Keratinocyte (primary cell): ENCODE data around the gene CPSF7. TPM values are rescaled to one million over a fixed set of nuclear protein-coding genes. Genes with fewer than 3 reads are reported as not detected.

Experiments
- DNase-seq: peaks from one replicate; pipeline ENCODE4 v3.0.0-alpha.2; 2011; ENCODE audit warnings: low read depth, missing footprints, low spot score
- FAIRE-seq: peaks from 2 replicates; lab custom pipeline; 2011; peaks lifted over from hg19 to GRCh38; lab: Jason Lieb, UNC
- H2AFZ ChIP-seq: 2 replicates; pipeline ENCODE4 v1.6.0; 2012; ENCODE audit warnings: low read length, control low read depth, inconsistent platforms; ENCODE audit not compliant: control insufficient read depth
- H3K27ac ChIP-seq: 2 replicates; pipeline ENCODE4 v1.5.1; 2011; ENCODE audit warnings: low read length; ENCODE audit not compliant: control insufficient read depth, insufficient read depth
- H3K27me3 ChIP-seq: 3 replicates; pipeline ENCODE4 v1.6.0; 2011; ENCODE audit warnings: low read length; ENCODE audit not compliant: control insufficient read depth, insufficient read depth; ENCODE audit errors: extremely low read depth
- H3K36me3 ChIP-seq, 2 experiments: 2 replicates in 1 of 2; 3 replicates in 1 of 2; pipeline ENCODE4 v1.5.1; 2011; ENCODE audit warnings: low read length in 2 of 2, mild to moderate bottlenecking in 1 of 2; ENCODE audit not compliant: control insufficient read depth in 2 of 2, insufficient read depth in 2 of 2; ENCODE audit errors: extremely low read depth in 1 of 2
- H3K4me1 ChIP-seq: 3 replicates; pipeline ENCODE4 v1.5.1; 2011; ENCODE audit warnings: low read length; ENCODE audit not compliant: control insufficient read depth, insufficient read depth; ENCODE audit errors: extremely low read depth
- H3K4me2 ChIP-seq: 3 replicates; pipeline ENCODE4 v1.6.0; 2011; ENCODE audit warnings: low read depth, low read length; ENCODE audit not compliant: control insufficient read depth, insufficient read depth; ENCODE audit errors: extremely low read depth
- H3K4me3 ChIP-seq, 3 experiments: fragments of 200-600 bp in 1 of 3; sonication (generic) in 1 of 3; 2 replicates in 2 of 3; 3 replicates in 1 of 3; pipeline ENCODE4 v1.5.1; 2011 to 2016; ENCODE audit warnings: low read length in 3 of 3, mild to moderate bottlenecking in 3 of 3, control low read depth in 2 of 3, inconsistent platforms in 1 of 3, low read depth in 1 of 3, mixed read lengths in 1 of 3, mixed run types in 1 of 3, moderate library complexity in 1 of 3; ENCODE audit not compliant: control insufficient read depth in 2 of 3, insufficient read depth in 2 of 3; ENCODE audit errors: extremely low read depth in 1 of 3
- H3K79me2 ChIP-seq: 2 replicates; pipeline ENCODE4 v1.6.0; 2012; ENCODE audit warnings: low read length; ENCODE audit not compliant: control insufficient read depth, insufficient read depth
- H3K9ac ChIP-seq: 3 replicates; pipeline ENCODE4 v1.6.0; 2011; ENCODE audit warnings: low read length; ENCODE audit not compliant: control insufficient read depth, insufficient read depth; ENCODE audit errors: extremely low read depth
- H3K9me1 ChIP-seq: 3 replicates; pipeline ENCODE4 v1.6.0; 2011; ENCODE audit warnings: low read length; ENCODE audit not compliant: control insufficient read depth, insufficient read depth; ENCODE audit errors: extremely low read depth
- H3K9me3 ChIP-seq: 2 replicates; pipeline ENCODE4 v1.5.1; 2012; ENCODE audit warnings: low read depth, low read length; ENCODE audit not compliant: control insufficient read depth
- H4K20me1 ChIP-seq: 3 replicates; pipeline ENCODE4 v1.6.0; 2011; ENCODE audit warnings: low read length; ENCODE audit not compliant: control insufficient read depth, insufficient read depth; ENCODE audit errors: extremely low read depth
- CTCF ChIP-seq, 3 experiments: IDR thresholded peaks in 1 of 3; conservative IDR thresholded peaks in 1 of 3; optimal IDR thresholded peaks in 1 of 3; 2 replicates in 2 of 3; 3 replicates in 1 of 3; pipeline versions ENCODE3 to v1.5.1; 2011; ENCODE audit warnings: low read length in 3 of 3, mild to moderate bottlenecking in 3 of 3, moderate library complexity in 2 of 3, control low read depth in 1 of 3, inconsistent platforms in 1 of 3; ENCODE audit not compliant: insufficient read depth in 2 of 3; ENCODE audit errors: extremely low read depth in 1 of 3
- EZH2 ChIP-seq: IDR thresholded peaks from one replicate; pipeline ENCODE4 v1.6.1; 2012; ENCODE audit warnings: inconsistent platforms, mild to moderate bottlenecking, low read length, moderate library complexity
- dilution Hi-C: fragments of 300-500 bp; cut with MboI; formaldehyde crosslinking; loops from one replicate; pipeline ENCODE4 v1.7.0; 2020; ENCODE audit warnings: low sequenced_read_pairs; ENCODE audit not compliant: extremely low pct_ligation_motif_present
- polyA plus RNA-seq, 5 experiments: library from polyadenylated mRNA; depleted of rRNA in 3 of 5; stranded (reverse) in 3 of 5; stranded (forward) in 1 of 5; unstranded in 1 of 5; fragments of >200 nt; gene quantifications; 1 replicate in 1 of 5; 2 replicates in 3 of 5; 3 replicates in 1 of 5; pipeline versions ENCODE4 v1.2.1 to v1.2.3, GENCODE V29; 2011 to 2012; ENCODE audit warnings: missing spikeins in 2 of 5, low read depth in 1 of 5, low replicate concordance in 1 of 5

The CPSF7 gene
- polyA plus RNA-seq, 1 donor (not counting 4 experiments of a cell fraction or from before 2014, with no cell fraction given) = 34.5 TPM

GRCh38 chr11:61404641-61405040, 25.1 kb downstream of the CPSF7 start:
- Histone ChIP-seq H3K9me1 (no peaks in the 10 kb centered on the region), H4K20me1 (no peaks in the 10 kb centered on the region), H3K9ac (no peak overlapping the region), H2AFZ (no peak overlapping the region), H3K36me3 (peaks cover 34 to 37% of the 10 kb centered on the region in 2 experiments), H3K79me2 (peaks cover 2% of the 10 kb centered on the region), H3K4me1 (no peaks in the 10 kb centered on the region), H3K27me3 (no peaks in the 10 kb centered on the region), H3K4me2 (no peak overlapping the region), H3K27ac (no peak overlapping the region), H3K9me3 (no peaks in the 10 kb centered on the region), H3K4me3 (no peak overlapping the region)
- FAIRE-seq (no peak), DNase-seq (no peak)
- no peak for TF ChIP-seq CTCF (optimal IDR thresholded peaks at IDR 0.05 in 1 of 3, IDR thresholded peaks at IDR 0.05 in 1 of 3, conservative IDR thresholded peaks at IDR 0.05 in 1 of 3; ENCODE audit: extremely low read depth in 1 of 3, insufficient read depth in 2 of 3, low read length in 3 of 3)
- no peak for TF ChIP-seq EZH2
- dilution Hi-C loops = no loop called here

GRCh38 chr11:61404103-61404502, 25.7 kb downstream of the CPSF7 start:
- Histone ChIP-seq H3K27ac (no peak overlapping the region), H3K4me3 (no peak overlapping the region), H4K20me1 (no peaks in the 10 kb centered on the region), H3K27me3 (no peaks in the 10 kb centered on the region), H3K9me1 (no peaks in the 10 kb centered on the region), H3K79me2 (peaks cover 2% of the 10 kb centered on the region), H3K9me3 (no peaks in the 10 kb centered on the region), H3K36me3 (peaks cover 34 to 37% of the 10 kb centered on the region in 2 experiments), H3K4me2 (no peak overlapping the region), H3K4me1 (no peaks in the 10 kb centered on the region), H3K9ac (no peak overlapping the region), H2AFZ (no peak overlapping the region)
- DNase-seq = no peak
- FAIRE-seq = no peak
- no peak for TF ChIP-seq EZH2
- TF ChIP-seq CTCF (optimal IDR thresholded peaks at IDR 0.05 in 1 of 3, IDR thresholded peaks at IDR 0.05 in 1 of 3, conservative IDR thresholded peaks at IDR 0.05 in 1 of 3; ENCODE audit: extremely low read depth in 1 of 3, insufficient read depth in 2 of 3, low read length in 3 of 3) = no peak
- dilution Hi-C loops = no loop called here
